Measurements from ENCODE around the gene HDAC8.

DNA sequence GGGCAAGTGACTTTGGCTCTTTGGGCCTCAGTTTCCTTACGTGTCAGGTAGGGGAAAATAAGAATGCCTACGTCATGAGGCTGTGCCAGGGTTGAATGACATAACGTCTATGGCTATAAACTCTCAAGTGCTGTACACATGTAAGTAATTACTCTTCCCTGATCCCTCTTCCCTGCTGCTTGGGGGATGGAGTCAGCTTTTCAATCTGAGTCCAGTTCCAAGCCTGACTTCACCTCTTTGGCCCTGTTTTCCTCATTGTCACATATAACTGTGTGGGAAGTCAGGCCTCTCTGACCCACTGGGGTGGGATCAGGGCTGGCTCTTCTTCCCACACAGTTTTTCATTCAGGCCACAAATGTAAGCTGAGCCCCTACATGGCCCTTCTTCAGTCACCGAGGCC is 255.5 kb downstream of the HDAC8 start:
- TF ChIP-seq, protein P1, sequence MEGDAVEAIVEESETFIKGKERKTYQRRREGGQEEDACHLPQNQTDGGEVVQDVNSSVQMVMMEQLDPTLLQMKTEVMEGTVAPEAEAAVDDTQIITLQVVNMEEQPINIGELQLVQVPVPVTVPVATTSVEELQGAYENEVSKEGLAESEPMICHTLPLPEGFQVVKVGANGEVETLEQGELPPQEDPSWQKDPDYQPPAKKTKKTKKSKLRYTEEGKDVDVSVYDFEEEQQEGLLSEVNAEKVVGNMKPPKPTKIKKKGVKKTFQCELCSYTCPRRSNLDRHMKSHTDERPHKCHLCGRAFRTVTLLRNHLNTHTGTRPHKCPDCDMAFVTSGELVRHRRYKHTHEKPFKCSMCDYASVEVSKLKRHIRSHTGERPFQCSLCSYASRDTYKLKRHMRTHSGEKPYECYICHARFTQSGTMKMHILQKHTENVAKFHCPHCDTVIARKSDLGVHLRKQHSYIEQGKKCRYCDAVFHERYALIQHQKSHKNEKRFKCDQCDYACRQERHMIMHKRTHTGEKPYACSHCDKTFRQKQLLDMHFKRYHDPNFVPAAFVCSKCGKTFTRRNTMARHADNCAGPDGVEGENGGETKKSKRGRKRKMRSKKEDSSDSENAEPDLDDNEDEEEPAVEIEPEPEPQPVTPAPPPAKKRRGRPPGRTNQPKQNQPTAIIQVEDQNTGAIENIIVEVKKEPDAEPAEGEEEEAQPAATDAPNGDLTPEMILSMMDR (conservative IDR thresholded peaks at IDR 0.05 in 1 of 2, IDR thresholded peaks at IDR 0.05 in 1 of 2; ENCODE audit: extremely low read depth in 1 of 2, insufficient read depth in 1 of 2, low read depth in 1 of 2, low read length in 2 of 2), result no peak
- no peak for TF ChIP-seq EZH2 (IDR thresholded peaks at IDR 0.05; ENCODE audit: borderline replicate concordance, low read length)

Data from mammary epithelial cell (primary cell).